ENCODE measurements around the gene PAOX.

DNA sequence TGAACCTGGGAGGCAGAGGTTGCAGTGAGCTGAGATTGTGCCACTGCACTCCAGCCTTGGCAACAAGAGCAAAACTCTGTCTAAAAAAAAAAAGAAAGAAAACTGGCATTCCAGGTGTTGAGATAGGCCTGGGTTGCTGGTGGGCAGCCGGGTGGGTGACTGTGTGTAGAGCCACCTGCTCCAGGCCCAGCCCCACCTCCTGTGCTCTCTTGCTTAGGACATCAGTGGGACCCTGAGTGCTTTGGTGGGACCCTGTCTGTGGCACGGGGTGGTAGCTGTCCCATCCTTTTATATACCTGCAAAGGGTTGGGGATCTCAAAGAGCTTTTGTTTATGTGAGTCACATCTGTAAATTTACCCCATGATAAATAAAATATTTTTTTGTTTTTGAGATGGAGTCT is 6.2 kb downstream of the PAOX start:
- TF ChIP-seq, protein P1, sequence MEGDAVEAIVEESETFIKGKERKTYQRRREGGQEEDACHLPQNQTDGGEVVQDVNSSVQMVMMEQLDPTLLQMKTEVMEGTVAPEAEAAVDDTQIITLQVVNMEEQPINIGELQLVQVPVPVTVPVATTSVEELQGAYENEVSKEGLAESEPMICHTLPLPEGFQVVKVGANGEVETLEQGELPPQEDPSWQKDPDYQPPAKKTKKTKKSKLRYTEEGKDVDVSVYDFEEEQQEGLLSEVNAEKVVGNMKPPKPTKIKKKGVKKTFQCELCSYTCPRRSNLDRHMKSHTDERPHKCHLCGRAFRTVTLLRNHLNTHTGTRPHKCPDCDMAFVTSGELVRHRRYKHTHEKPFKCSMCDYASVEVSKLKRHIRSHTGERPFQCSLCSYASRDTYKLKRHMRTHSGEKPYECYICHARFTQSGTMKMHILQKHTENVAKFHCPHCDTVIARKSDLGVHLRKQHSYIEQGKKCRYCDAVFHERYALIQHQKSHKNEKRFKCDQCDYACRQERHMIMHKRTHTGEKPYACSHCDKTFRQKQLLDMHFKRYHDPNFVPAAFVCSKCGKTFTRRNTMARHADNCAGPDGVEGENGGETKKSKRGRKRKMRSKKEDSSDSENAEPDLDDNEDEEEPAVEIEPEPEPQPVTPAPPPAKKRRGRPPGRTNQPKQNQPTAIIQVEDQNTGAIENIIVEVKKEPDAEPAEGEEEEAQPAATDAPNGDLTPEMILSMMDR (IDR thresholded peaks at IDR 0.05): no peak
- no peak for TF ChIP-seq ZSCAN20 (CRISPR knock-in tag; IDR thresholded peaks at IDR 0.05)
- TF ChIP-seq PHF8 (IDR thresholded peaks at IDR 0.05; ENCODE audit: borderline replicate concordance, low read depth): no peak
- TF ChIP-seq, protein P2, sequence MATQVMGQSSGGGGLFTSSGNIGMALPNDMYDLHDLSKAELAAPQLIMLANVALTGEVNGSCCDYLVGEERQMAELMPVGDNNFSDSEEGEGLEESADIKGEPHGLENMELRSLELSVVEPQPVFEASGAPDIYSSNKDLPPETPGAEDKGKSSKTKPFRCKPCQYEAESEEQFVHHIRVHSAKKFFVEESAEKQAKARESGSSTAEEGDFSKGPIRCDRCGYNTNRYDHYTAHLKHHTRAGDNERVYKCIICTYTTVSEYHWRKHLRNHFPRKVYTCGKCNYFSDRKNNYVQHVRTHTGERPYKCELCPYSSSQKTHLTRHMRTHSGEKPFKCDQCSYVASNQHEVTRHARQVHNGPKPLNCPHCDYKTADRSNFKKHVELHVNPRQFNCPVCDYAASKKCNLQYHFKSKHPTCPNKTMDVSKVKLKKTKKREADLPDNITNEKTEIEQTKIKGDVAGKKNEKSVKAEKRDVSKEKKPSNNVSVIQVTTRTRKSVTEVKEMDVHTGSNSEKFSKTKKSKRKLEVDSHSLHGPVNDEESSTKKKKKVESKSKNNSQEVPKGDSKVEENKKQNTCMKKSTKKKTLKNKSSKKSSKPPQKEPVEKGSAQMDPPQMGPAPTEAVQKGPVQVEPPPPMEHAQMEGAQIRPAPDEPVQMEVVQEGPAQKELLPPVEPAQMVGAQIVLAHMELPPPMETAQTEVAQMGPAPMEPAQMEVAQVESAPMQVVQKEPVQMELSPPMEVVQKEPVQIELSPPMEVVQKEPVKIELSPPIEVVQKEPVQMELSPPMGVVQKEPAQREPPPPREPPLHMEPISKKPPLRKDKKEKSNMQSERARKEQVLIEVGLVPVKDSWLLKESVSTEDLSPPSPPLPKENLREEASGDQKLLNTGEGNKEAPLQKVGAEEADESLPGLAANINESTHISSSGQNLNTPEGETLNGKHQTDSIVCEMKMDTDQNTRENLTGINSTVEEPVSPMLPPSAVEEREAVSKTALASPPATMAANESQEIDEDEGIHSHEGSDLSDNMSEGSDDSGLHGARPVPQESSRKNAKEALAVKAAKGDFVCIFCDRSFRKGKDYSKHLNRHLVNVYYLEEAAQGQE (IDR thresholded peaks at IDR 0.05): no peak
- no peak for TF ChIP-seq EP300 (IDR thresholded peaks at IDR 0.05)
- no peak for TF ChIP-seq POLR2A (IDR thresholded peaks at IDR 0.05; ENCODE audit: low read length)
- TF ChIP-seq HOXB5 (CRISPR knock-in tag; IDR thresholded peaks at IDR 0.05): no peak
- TF ChIP-seq RFX5 (IDR thresholded peaks at IDR 0.05): no peak
- TF ChIP-seq BHLHE40 (IDR thresholded peaks at IDR 0.05; ENCODE audit: low read depth, low read length): no peak
- no peak for TF ChIP-seq SMC3 (IDR thresholded peaks at IDR 0.05)
- TF ChIP-seq POLR2AphosphoS2 (conservative IDR thresholded peaks at IDR 0.05; ENCODE audit: low read length): no peak

All from A549 (cell line).